ENCODE measurements around the gene CDH23. TPM values are rescaled to one million over a fixed set of nuclear protein-coding genes. Genes with fewer than 3 reads are reported as not detected.

CDH23 gene
- total RNA-seq, 1 experiment from 2014 or later, result 0.06 TPM

GRCh38 chr10:71621231-71622153 is 224.8 kb downstream of the CDH23 start:
- DNase-seq (ENCODE audit: low read depth), result no peak

GRCh38 chr10:71622154-71622526 is 225.4 kb downstream of the CDH23 start:
- peak; percentile 38 for DNase-seq (ENCODE audit: low read depth)

- no peak for DNase-seq (ENCODE audit: low read depth)
Measured at GRCh38 chr10:71622616-71623015, 225.9 kb downstream of the CDH23 start.

- DNase-seq (ENCODE audit: low read depth), result peak; percentile 31
Measured at GRCh38 chr10:71623098-71623985, 226.6 kb downstream of the CDH23 start.

GRCh38 chr10:71623986-71624291 is 227.2 kb downstream of the CDH23 start:
- DNase-seq (ENCODE audit: low read depth), result no peak

- no peak for DNase-seq (ENCODE audit: low read depth)
Measured at GRCh38 chr10:71625445-71626175, 228.9 kb downstream of the CDH23 start.

- DNase-seq (ENCODE audit: low read depth), result no peak
Measured at GRCh38 chr10:71627230-71627939, 230.7 kb downstream of the CDH23 start.

GRCh38 chr10:71627956-71628355 is 231.2 kb downstream of the CDH23 start:
- DNase-seq (ENCODE audit: low read depth), result no peak

- DNase-seq (ENCODE audit: low read depth), result no peak
Measured at GRCh38 chr10:71629131-71629530, 232.4 kb downstream of the CDH23 start.

GRCh38 chr10:71630168-71630567 is 233.4 kb downstream of the CDH23 start:
- no peak for DNase-seq (ENCODE audit: low read depth)

GRCh38 chr10:71631007-71631861 is 234.5 kb downstream of the CDH23 start:
- DNase-seq (ENCODE audit: low read depth), result no peak

- DNase-seq (ENCODE audit: low read depth), result no peak
Measured at GRCh38 chr10:71632200-71632820, 235.6 kb downstream of the CDH23 start.

- no peak for DNase-seq (ENCODE audit: low read depth)
Measured at GRCh38 chr10:71632896-71633600, 236.3 kb downstream of the CDH23 start.

GRCh38 chr10:71633920-71634319 is 237.2 kb downstream of the CDH23 start:
- no peak for DNase-seq (ENCODE audit: low read depth)

GRCh38 chr10:71634531-71635164 is 237.9 kb downstream of the CDH23 start:
- no peak for DNase-seq (ENCODE audit: low read depth)

GRCh38 chr10:71635251-71635866 is 238.6 kb downstream of the CDH23 start:
- DNase-seq (ENCODE audit: low read depth), result no peak

- DNase-seq (ENCODE audit: low read depth), result no peak
Measured at GRCh38 chr10:71635867-71636266, 239.1 kb downstream of the CDH23 start.

- DNase-seq (ENCODE audit: low read depth), result no peak
Measured at GRCh38 chr10:71636588-71636987, 239.9 kb downstream of the CDH23 start.
